ENCODE results near the gene LRP1. TPM values are rescaled to one million over a fixed set of nuclear protein-coding genes. Genes with fewer than 3 reads are reported as not detected.

Gene LRP1
- total and polyA plus RNA-seq, 2 experiments from 2014 or later = 26.6 to 145 TPM

DNA sequence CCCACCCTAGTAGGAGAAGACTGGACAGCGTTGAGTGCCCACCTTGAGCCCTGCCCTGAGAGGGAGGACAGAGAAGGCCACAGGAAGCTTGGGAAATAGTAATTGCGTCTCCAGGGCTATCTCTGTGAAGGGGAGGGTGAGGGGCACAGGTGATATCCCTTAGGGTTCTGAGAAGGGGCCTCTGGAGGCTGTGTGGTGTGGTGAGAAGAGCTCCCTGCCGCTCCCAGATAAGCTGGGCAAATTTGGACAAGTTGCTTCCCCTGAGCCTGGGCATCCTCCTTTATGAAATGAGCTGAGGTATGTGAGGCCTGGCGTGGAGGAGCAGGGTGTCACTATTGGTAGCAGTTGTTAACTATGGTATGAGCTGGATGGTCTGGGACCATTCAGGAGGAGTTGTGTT lies 42.6 kb downstream of the LRP1 start (continued):
- TF ChIP-seq, protein P1, sequence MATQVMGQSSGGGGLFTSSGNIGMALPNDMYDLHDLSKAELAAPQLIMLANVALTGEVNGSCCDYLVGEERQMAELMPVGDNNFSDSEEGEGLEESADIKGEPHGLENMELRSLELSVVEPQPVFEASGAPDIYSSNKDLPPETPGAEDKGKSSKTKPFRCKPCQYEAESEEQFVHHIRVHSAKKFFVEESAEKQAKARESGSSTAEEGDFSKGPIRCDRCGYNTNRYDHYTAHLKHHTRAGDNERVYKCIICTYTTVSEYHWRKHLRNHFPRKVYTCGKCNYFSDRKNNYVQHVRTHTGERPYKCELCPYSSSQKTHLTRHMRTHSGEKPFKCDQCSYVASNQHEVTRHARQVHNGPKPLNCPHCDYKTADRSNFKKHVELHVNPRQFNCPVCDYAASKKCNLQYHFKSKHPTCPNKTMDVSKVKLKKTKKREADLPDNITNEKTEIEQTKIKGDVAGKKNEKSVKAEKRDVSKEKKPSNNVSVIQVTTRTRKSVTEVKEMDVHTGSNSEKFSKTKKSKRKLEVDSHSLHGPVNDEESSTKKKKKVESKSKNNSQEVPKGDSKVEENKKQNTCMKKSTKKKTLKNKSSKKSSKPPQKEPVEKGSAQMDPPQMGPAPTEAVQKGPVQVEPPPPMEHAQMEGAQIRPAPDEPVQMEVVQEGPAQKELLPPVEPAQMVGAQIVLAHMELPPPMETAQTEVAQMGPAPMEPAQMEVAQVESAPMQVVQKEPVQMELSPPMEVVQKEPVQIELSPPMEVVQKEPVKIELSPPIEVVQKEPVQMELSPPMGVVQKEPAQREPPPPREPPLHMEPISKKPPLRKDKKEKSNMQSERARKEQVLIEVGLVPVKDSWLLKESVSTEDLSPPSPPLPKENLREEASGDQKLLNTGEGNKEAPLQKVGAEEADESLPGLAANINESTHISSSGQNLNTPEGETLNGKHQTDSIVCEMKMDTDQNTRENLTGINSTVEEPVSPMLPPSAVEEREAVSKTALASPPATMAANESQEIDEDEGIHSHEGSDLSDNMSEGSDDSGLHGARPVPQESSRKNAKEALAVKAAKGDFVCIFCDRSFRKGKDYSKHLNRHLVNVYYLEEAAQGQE (IDR thresholded peaks at IDR 0.05; ENCODE audit: unreplicated experiment) = no peak
- no peak for TF ChIP-seq EZH2phosphoT487 (IDR thresholded peaks at IDR 0.05; ENCODE audit: unreplicated experiment)
- no peak for TF ChIP-seq EZH2 (IDR thresholded peaks at IDR 0.05; ENCODE audit: low read depth, unreplicated experiment)
- TF ChIP-seq, protein P2, sequence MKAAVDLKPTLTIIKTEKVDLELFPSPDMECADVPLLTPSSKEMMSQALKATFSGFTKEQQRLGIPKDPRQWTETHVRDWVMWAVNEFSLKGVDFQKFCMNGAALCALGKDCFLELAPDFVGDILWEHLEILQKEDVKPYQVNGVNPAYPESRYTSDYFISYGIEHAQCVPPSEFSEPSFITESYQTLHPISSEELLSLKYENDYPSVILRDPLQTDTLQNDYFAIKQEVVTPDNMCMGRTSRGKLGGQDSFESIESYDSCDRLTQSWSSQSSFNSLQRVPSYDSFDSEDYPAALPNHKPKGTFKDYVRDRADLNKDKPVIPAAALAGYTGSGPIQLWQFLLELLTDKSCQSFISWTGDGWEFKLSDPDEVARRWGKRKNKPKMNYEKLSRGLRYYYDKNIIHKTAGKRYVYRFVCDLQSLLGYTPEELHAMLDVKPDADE (IDR thresholded peaks at IDR 0.05) = no peak

DNA sequence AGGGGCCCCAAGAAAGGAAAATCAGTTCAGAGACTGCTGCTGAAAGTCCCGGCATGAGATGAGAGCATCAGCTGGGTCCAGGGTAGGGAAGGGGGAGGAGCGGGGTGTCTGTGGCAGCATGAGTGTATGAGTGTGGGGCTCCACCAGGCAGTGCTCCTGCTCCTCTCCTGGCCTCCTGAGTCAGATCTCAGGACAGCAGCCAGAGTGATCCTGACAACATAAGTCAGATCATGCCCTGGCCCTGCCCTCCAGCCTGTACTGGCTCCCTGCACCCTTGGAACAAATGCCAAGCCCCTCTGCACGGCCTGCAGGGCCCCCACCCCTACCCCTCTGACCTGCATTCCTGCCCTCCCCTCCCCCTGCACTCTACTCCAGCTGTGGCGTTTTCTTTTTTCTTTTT lies 43.4 kb downstream of the LRP1 start:
- H3K27ac Mint-ChIP-seq = no peak overlapping the region; the same call in 1 of the 2 replicates
- no peak overlapping the region for H3K4me3 ChIP-seq
- H2AFZ ChIP-seq = no peak overlapping the region
- no peak for DNase-seq (ENCODE audit: low spot score)
- H3F3A ChIP-seq (replicated peaks; ENCODE audit: low read depth) = peaks cover 11% of the 10 kb centered on the region; the same call in 1 of the 2 replicates
- H3K9me2 ChIP-seq (ENCODE audit: insufficient read depth) = no peaks in the 10 kb centered on the region
- no peaks in the 10 kb centered on the region for H3K27me3 ChIP-seq (ENCODE audit: insufficient read depth)
- H3K4me3 Mint-ChIP-seq = no peak overlapping the region
- peaks cover 91% of the 10 kb centered on the region for H3K36me3 Mint-ChIP-seq (ENCODE audit: low read depth)
- H3K4me2 ChIP-seq = no peak overlapping the region
- H3K27me3 Mint-ChIP-seq (ENCODE audit: insufficient read depth, low read depth, poor library complexity) = peaks cover 21% of the 10 kb centered on the region
- H4K20me1 ChIP-seq (replicated peaks; ENCODE audit: insufficient read depth) = peaks cover 20% of the 10 kb centered on the region; the same call in 1 of the 2 replicates
- no peaks in the 10 kb centered on the region for H3K4me1 ChIP-seq (ENCODE audit: insufficient read depth)
- H3K9me3 Mint-ChIP-seq = no peaks in the 10 kb centered on the region; the same call in 1 of the 3 replicates
- H3K27ac ChIP-seq (ENCODE audit: low read depth) = 0 out of 2 replicates have a peak overlapping the region, but pooled peaks have one; percentile 55
- ATAC-seq = no peak
- H3K79me2 ChIP-seq (replicated peaks; ENCODE audit: insufficient read depth) = no peaks in the 10 kb centered on the region; the same call in 1 of the 2 replicates
- H3K4me1 Mint-ChIP-seq = peaks cover 6% of the 10 kb centered on the region
- peaks cover 25% of the 10 kb centered on the region for H3K36me3 ChIP-seq (ENCODE audit: insufficient read depth)
- TF ChIP-seq CREB1 (CRISPR knock-in tag; IDR thresholded peaks at IDR 0.05; ENCODE audit: low read depth) (no peak), NANOG (IDR thresholded peaks at IDR 0.05; ENCODE audit: borderline replicate concordance) (no peak), ZNF114 (CRISPR knock-in tag; IDR thresholded peaks at IDR 0.05) (no peak), EZH2 (IDR thresholded peaks at IDR 0.05; ENCODE audit: low read depth, unreplicated experiment) (no peak), EZH2phosphoT487 (IDR thresholded peaks at IDR 0.05; ENCODE audit: unreplicated experiment) (no peak), ZNF331 (CRISPR knock-in tag; IDR thresholded peaks at IDR 0.05; ENCODE audit: low read depth) (no peak), STAT1 (IDR thresholded peaks at IDR 0.05; ENCODE audit: unreplicated experiment) (no peak), JUNB (IDR thresholded peaks at IDR 0.05; ENCODE audit: unreplicated experiment) (no peak)
- TF ChIP-seq, protein P1 (IDR thresholded peaks at IDR 0.05; ENCODE audit: unreplicated experiment) = no peak
- TF ChIP-seq, protein P3, sequence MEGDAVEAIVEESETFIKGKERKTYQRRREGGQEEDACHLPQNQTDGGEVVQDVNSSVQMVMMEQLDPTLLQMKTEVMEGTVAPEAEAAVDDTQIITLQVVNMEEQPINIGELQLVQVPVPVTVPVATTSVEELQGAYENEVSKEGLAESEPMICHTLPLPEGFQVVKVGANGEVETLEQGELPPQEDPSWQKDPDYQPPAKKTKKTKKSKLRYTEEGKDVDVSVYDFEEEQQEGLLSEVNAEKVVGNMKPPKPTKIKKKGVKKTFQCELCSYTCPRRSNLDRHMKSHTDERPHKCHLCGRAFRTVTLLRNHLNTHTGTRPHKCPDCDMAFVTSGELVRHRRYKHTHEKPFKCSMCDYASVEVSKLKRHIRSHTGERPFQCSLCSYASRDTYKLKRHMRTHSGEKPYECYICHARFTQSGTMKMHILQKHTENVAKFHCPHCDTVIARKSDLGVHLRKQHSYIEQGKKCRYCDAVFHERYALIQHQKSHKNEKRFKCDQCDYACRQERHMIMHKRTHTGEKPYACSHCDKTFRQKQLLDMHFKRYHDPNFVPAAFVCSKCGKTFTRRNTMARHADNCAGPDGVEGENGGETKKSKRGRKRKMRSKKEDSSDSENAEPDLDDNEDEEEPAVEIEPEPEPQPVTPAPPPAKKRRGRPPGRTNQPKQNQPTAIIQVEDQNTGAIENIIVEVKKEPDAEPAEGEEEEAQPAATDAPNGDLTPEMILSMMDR (conservative IDR thresholded peaks at IDR 0.05; ENCODE audit: low read depth in 2 of 2) = no peak
- TF ChIP-seq, protein P2 (IDR thresholded peaks at IDR 0.05) = no peak
